HCT116 (cell line): Measurements from ENCODE around the gene WNT3A. TPM values are rescaled to one million over a fixed set of nuclear protein-coding genes. Genes with fewer than 3 reads are reported as not detected.

Experiments used
- ATAC-seq: fragments of 200-7000 bp; cut with Tn5 transposase; 2 replicates; pipeline ENCODE4 v1.9.1; 2020; ENCODE audit warnings: mild to moderate bottlenecking, moderate library complexity
- BruUV-seq: library from RNA; stranded (reverse); fragments of 400-500 nt; replicated peaks from 2 replicates; lab custom pipeline; 2021; lab: Mats Ljungman, UMichigan
- CTCF ChIA-PET: fragments of 300-600 bp; sonication (Branson Sonifier 250); formaldehyde crosslinking; loops from one replicate; lab custom pipeline; 2021; ENCODE audit warnings: antibody characterized with exemption; lab: Charles Lee
- POLR2A ChIA-PET: fragments of 300-600, 350-600 bp; sonication (Branson Sonifier 250); formaldehyde crosslinking; loops from one replicate; lab custom pipeline; 2021; ENCODE audit warnings: antibody characterized with exemption; lab: Charles Lee
- RAD21 ChIA-PET, 2 experiments: fragments of 300-600 bp; sonication (Branson Sonifier 250); formaldehyde crosslinking; loops; one replicate each; lab custom pipeline; 2023; ENCODE audit warnings: low total read pairs in 2 of 2; ENCODE audit not compliant: uncharacterized antibody in 2 of 2, unreplicated experiment in 2 of 2, low non-redundant PET in 1 of 2; lab: Charles Lee
- DNase-seq: peaks from one replicate; pipeline ENCODE4 v3.0.0-alpha.2; 2010; ENCODE audit warnings: low read depth, low spot score
- H2AFZ ChIP-seq: fragments of 200-600 bp; shearing (Covaris generic), sonication (generic); 2 replicates; pipeline ENCODE4 v1.6.1; 2017; ENCODE audit warnings: low read depth, mixed run types, mixed read lengths, antibody characterized with exemption, low read length; ENCODE audit not compliant: poor library complexity, severe bottlenecking
- H3K27ac ChIP-seq: 2 replicates; pipeline ENCODE4 v1.5.1; 2012; ENCODE audit warnings: low read depth, low read length
- H3K27me3 ChIP-seq: fragments of 200-600 bp; sonication (generic); 2 replicates; pipeline ENCODE4 v1.6.1; 2016; ENCODE audit warnings: mixed run types, low read length, mixed read lengths; ENCODE audit not compliant: insufficient read depth
- H3K36me3 ChIP-seq, 2 experiments: fragments of 200-500 bp in 1 of 2; fragments of 200-600 bp in 1 of 2; sonication (Bioruptor generic) in 1 of 2; sonication (generic) in 1 of 2; 2 replicates each; pipeline versions ENCODE4 v1.5.1 to v1.6.1; 2014 to 2016; ENCODE audit warnings: low read length in 2 of 2, inconsistent platforms in 1 of 2, mixed read lengths in 1 of 2, mixed run types in 1 of 2; ENCODE audit not compliant: insufficient read depth in 2 of 2, control insufficient read depth in 1 of 2
- H3K4me1 ChIP-seq, 2 experiments: fragments of 200-600 bp in 1 of 2; sonication (generic) in 1 of 2; 2 replicates each; pipeline versions ENCODE4 v1.5.1 to v1.6.1; 2012 to 2017; ENCODE audit warnings: low read length in 2 of 2, inconsistent platforms in 1 of 2, mild to moderate bottlenecking in 1 of 2, mixed read lengths in 1 of 2, mixed run types in 1 of 2, moderate library complexity in 1 of 2; ENCODE audit not compliant: insufficient read depth in 2 of 2, control insufficient read depth in 1 of 2
- H3K4me2 ChIP-seq: fragments of 200-600 bp; sonication (generic); 2 replicates; pipeline ENCODE4 v1.6.1; 2017; ENCODE audit warnings: mixed run types, low read length, mixed read lengths
- H3K4me3 ChIP-seq, 2 experiments: fragments of 200-600 bp in 1 of 2; sonication (generic) in 1 of 2; replicated peaks in 1 of 2; 2 replicates each; pipeline ENCODE4 v1.5.1; 2011 to 2016; ENCODE audit warnings: low read length in 2 of 2, control low read depth in 1 of 2, low read depth in 1 of 2, mild to moderate bottlenecking in 1 of 2, mixed read lengths in 1 of 2, mixed run types in 1 of 2
- H3K79me2 ChIP-seq: fragments of 200-600 bp; sonication (generic); 2 replicates; pipeline ENCODE4 v1.6.1; 2017; ENCODE audit warnings: mild to moderate bottlenecking, mixed run types, low read length, moderate library complexity, mixed read lengths; ENCODE audit not compliant: insufficient read depth
- H3K9ac ChIP-seq: fragments of 200-600 bp; sonication (generic); 2 replicates; pipeline ENCODE4 v1.6.1; 2016; ENCODE audit warnings: low read length, mixed read lengths
- H3K9me2 ChIP-seq: fragments of 200-600 bp; sonication (generic), shearing (Covaris generic); 2 replicates; pipeline ENCODE4 v1.6.1; 2017; ENCODE audit warnings: mixed run types, mild to moderate bottlenecking, moderate library complexity; ENCODE audit not compliant: insufficient read depth
- H3K9me3 ChIP-seq, 2 experiments: fragments of 200-500 bp in 1 of 2; fragments of 200-600 bp in 1 of 2; sonication (Bioruptor generic) in 1 of 2; sonication (generic) in 1 of 2; 2 replicates each; pipeline ENCODE4 v1.6.1; 2014 to 2017; ENCODE audit warnings: low read length in 2 of 2, mixed read lengths in 2 of 2, inconsistent platforms in 1 of 2, low read depth in 1 of 2, mild to moderate bottlenecking in 1 of 2, mixed run types in 1 of 2, moderate library complexity in 1 of 2; ENCODE audit not compliant: control insufficient read depth in 1 of 2, insufficient read depth in 1 of 2
- H4K20me1 ChIP-seq: fragments of 200-600 bp; sonication (generic), shearing (Covaris generic); 2 replicates; pipeline ENCODE4 v1.6.1; 2017; ENCODE audit warnings: mixed run types, mild to moderate bottlenecking, moderate library complexity; ENCODE audit not compliant: insufficient read depth
- CBX3 ChIP-seq: IDR thresholded peaks from 2 replicates; pipeline ENCODE4 v1.6.1; 2012; ENCODE audit warnings: low read depth
- ELF1 ChIP-seq: IDR thresholded peaks from 2 replicates; pipeline ENCODE4 v1.6.1; 2012; ENCODE audit warnings: low read depth, borderline replicate concordance
- EZH2phosphoT487 ChIP-seq: fragments of 200-600 bp; IDR thresholded peaks from 2 replicates; pipeline ENCODE4 v1.6.1; 2018; ENCODE audit warnings: antibody characterized with exemption, borderline replicate concordance
- POLR2A ChIP-seq: IDR thresholded peaks from 2 replicates; pipeline ENCODE4 v1.7.0; 2011; ENCODE audit warnings: borderline replicate concordance; ENCODE audit not compliant: insufficient read depth, insufficient read length; ENCODE audit errors: extremely low read depth
- POLR2AphosphoS5 ChIP-seq: IDR thresholded peaks from 2 replicates; pipeline ENCODE4 v1.6.1; 2011; ENCODE audit warnings: mild to moderate bottlenecking, low read depth, low read length, moderate library complexity
- SIN3A ChIP-seq: IDR thresholded peaks from 2 replicates; pipeline ENCODE4 v1.6.1; 2012; ENCODE audit warnings: low read depth
- SP1 ChIP-seq: IDR thresholded peaks from 2 replicates; pipeline ENCODE4 v1.6.1; 2012; ENCODE audit warnings: low read depth
- SRF ChIP-seq: IDR thresholded peaks from 2 replicates; pipeline ENCODE4 v1.6.1; 2012; ENCODE audit warnings: low read depth
- TCF7L2 ChIP-seq: IDR thresholded peaks from 2 replicates; pipeline ENCODE4 v1.7.0; 2011; ENCODE audit warnings: borderline replicate concordance, inconsistent platforms; ENCODE audit not compliant: insufficient read depth, insufficient read length; ENCODE audit errors: extremely low read depth
- ZFX ChIP-seq: fragments of 450-650 bp; IDR thresholded peaks from 2 replicates; pipeline ENCODE4 v1.6.1; 2017
- ZNF274 ChIP-seq: fragments of 200-500 bp; sonication (Bioruptor generic); IDR thresholded peaks from 2 replicates; pipeline ENCODE4 v1.6.1; 2014; ENCODE audit warnings: mild to moderate bottlenecking, low read depth, low read length, inconsistent platforms
- intact Hi-C: fragments of 100-400 bp; cut with micrococcal nuclease; formaldehyde crosslinking; loops from 2 replicates; pipeline ENCODE4 v1.10.0; 2022
- total RNA-seq: library from RNA; stranded (reverse); gene quantifications from one replicate; pipeline ENCODE4 v1.2.1, GENCODE V29; 2021; ENCODE audit not compliant: unreplicated experiment
- TF ChIP-seq, protein P1 (sequence below): IDR thresholded peaks from 2 replicates; pipeline ENCODE4 v1.6.1; 2011; ENCODE audit warnings: mild to moderate bottlenecking, low read length, moderate library complexity; ENCODE audit not compliant: insufficient replicate concordance; ENCODE audit errors: extremely low read depth
- TF ChIP-seq, protein P2 (sequence below), 3 experiments: fragments of 200-600 bp in 1 of 3; sonication (generic) in 1 of 3; IDR thresholded peaks in 2 of 3; conservative IDR thresholded peaks in 1 of 3; 2 replicates each; pipeline ENCODE4 v1.5.1; 2012 to 2017; ENCODE audit warnings: low read depth in 2 of 3, low read length in 2 of 3, antibody characterized with exemption in 1 of 3, borderline replicate concordance in 1 of 3, control low read depth in 1 of 3, mild to moderate bottlenecking in 1 of 3, mixed read lengths in 1 of 3, mixed run types in 1 of 3, moderate library complexity in 1 of 3; ENCODE audit not compliant: insufficient read depth in 1 of 3

The WNT3A gene
- total RNA-seq, 1 experiment from 2014 or later: 3.7 TPM

DNA sequence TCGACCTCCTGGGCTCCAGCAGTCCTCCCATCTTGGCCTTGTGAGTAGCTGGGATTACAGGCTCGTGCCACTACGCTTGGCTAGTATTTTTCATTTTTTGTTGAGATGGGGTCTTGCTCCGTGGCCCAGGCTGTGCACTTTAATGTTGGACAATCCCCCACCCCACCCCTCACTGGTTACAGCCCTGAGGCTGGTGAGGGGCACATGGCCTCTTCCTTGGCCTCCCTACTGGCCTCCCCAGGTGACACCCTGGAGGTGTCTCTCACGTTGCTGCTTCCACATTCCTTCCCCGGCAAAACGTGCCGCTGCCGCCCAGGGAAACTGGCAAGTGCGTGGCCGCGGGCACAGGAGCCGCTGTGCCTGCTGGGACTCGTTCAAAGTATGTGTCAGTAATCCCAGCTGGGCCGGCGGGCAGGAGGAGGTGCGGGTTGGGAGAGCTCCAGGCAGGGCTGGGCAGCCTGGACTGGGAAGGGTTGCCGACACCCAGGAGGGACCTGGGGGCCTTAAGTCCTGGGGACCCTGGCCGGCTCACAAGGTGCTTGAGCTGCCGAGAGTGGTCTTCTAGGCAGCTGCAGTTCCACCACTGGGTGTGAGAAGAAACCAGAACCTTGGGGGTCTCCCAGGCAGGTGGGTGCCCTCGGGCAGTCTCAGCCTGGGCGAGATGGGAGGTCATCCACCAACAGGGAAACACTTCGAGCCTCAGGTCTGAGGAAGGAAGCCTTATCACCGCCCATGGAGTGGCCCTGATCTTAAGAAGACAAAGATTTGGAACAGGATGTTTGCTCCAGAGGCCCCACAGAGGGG lies 6.5 kb downstream of the WNT3A start:
- POLR2A ChIA-PET: no interaction called here
- Histone ChIP-seq H3K27ac (no peak overlapping the region), H4K20me1 (no peaks in the 10 kb centered on the region), H3K79me2 (no peaks in the 10 kb centered on the region), H3K36me3 (no peaks in the 10 kb centered on the region), H3K9me3 (no peaks in the 10 kb centered on the region), H3K27me3 (no peaks in the 10 kb centered on the region), H3K4me3 (no peak overlapping the region), H2AFZ (no peak overlapping the region), H3K4me2 (no peak overlapping the region), H3K9ac (no peak overlapping the region), H3K9me2 (no peaks in the 10 kb centered on the region), H3K4me1 (peaks cover 0 to 4% of the 10 kb centered on the region in 2 experiments; a peak in 1 of 4 replicates)
- intact Hi-C loops: no loop called here
- RAD21 ChIA-PET: no interaction called here
- no TSS peak for BruUV-seq
- ATAC-seq (no peak), DNase-seq (no peak)
- TF ChIP-seq ELF1 (no peak), POLR2A (no peak), ZNF274 (no peak), POLR2AphosphoS5 (no peak), SIN3A (no peak), SP1 (no peak), ZFX (no peak), SRF (no peak), CBX3 (no peak), TCF7L2 (no peak), EZH2phosphoT487 (no peak)
- TF ChIP-seq, protein P1, sequence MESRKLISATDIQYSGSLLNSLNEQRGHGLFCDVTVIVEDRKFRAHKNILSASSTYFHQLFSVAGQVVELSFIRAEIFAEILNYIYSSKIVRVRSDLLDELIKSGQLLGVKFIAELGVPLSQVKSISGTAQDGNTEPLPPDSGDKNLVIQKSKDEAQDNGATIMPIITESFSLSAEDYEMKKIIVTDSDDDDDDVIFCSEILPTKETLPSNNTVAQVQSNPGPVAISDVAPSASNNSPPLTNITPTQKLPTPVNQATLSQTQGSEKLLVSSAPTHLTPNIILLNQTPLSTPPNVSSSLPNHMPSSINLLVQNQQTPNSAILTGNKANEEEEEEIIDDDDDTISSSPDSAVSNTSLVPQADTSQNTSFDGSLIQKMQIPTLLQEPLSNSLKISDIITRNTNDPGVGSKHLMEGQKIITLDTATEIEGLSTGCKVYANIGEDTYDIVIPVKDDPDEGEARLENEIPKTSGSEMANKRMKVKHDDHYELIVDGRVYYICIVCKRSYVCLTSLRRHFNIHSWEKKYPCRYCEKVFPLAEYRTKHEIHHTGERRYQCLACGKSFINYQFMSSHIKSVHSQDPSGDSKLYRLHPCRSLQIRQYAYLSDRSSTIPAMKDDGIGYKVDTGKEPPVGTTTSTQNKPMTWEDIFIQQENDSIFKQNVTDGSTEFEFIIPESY: no peak
- TF ChIP-seq, protein P2, sequence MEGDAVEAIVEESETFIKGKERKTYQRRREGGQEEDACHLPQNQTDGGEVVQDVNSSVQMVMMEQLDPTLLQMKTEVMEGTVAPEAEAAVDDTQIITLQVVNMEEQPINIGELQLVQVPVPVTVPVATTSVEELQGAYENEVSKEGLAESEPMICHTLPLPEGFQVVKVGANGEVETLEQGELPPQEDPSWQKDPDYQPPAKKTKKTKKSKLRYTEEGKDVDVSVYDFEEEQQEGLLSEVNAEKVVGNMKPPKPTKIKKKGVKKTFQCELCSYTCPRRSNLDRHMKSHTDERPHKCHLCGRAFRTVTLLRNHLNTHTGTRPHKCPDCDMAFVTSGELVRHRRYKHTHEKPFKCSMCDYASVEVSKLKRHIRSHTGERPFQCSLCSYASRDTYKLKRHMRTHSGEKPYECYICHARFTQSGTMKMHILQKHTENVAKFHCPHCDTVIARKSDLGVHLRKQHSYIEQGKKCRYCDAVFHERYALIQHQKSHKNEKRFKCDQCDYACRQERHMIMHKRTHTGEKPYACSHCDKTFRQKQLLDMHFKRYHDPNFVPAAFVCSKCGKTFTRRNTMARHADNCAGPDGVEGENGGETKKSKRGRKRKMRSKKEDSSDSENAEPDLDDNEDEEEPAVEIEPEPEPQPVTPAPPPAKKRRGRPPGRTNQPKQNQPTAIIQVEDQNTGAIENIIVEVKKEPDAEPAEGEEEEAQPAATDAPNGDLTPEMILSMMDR (IDR thresholded peaks at IDR 0.05 in 2 of 3, conservative IDR thresholded peaks at IDR 0.05 in 1 of 3; ENCODE audit: borderline replicate concordance in 1 of 3, insufficient read depth in 1 of 3, low read depth in 2 of 3, low read length in 2 of 3): no peak
- CTCF ChIA-PET: no interaction called here
